Activated CD8-positive, alpha-beta memory T cell treated with anti-CD3 and anti-CD28 coated beads for 24 hours (primary cell): Measurements from ENCODE around the gene ZNF891.
A peak's percentile ranks its signal among the peaks of the same experiment; 100 is the strongest.

Experiments
- DNase-seq: peaks from one replicate; pipeline ENCODE4 v3.0.0-alpha.2; 2020

The ZNF891 gene

DNA sequence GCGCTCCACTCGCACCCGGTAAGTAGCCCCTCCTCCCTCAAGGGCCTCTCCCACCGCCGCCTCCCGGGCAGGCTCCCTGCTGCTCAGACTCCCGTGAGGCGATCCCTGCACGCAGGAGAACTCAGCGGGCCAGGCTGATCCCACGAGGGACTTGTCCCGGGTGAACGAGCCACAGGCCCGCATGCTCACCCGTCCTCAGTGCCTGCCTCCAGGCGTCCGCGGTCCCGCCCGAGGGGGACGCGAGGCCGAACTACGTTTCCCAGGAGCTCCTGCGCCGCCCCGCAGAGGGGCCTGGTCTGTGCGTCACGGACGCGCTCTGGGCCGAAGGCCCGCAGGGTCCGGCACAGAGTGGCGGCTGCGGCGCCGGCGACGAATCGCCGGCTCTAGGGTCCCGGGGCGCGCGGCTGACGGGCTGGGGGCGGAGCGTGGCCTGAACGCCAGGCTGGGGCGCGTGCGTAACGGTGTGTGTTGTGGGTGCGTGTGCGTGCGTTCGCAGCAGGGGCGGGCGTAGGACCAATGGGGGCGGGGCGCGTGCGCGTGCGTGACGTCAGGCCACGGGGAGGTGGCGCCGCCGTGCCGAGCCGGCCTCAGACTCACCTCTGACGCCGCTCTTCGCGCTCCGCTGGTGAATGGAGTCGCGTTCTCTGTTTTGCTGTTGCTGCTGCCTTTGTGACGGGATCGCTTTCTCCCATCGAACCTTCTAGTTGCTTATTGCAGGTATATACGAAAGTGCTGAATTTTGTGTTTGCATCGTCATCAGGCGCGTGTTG lies at the start of gene ZNF891, which contains the start of gene ZNF10:
Gene ZNF891, minus strand, starts transcription at position 237 of the 770 bp plus-strand sequence. CDS start 8,356 bp downstream, outside the sequence.
Gene ZNF10, plus strand, starts transcription at position 590 of the 770 bp plus-strand sequence. CDS start 13,866 bp downstream, outside the sequence.
- peak; percentile 99 for DNase-seq

DNA sequence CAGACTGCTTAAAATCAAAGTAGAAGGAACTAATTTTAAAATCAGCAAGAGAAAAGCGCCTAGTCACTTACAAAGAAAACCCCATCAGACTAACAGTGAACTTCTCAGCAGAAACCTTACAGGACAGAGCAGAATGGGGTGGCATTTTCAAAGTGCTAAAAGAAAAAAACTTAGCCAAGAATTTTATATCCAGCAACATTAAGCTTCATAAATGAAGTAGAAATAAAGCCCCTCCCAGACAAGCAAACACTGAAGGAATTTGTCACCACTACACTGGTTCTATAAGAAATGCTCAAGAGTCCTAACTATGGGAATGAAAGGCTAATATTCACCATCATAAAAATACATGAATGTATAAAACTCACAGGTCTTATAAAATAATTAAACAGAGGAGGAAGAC lies 44.8 kb upstream of the ZNF891 start:
- no peak for DNase-seq

DNA sequence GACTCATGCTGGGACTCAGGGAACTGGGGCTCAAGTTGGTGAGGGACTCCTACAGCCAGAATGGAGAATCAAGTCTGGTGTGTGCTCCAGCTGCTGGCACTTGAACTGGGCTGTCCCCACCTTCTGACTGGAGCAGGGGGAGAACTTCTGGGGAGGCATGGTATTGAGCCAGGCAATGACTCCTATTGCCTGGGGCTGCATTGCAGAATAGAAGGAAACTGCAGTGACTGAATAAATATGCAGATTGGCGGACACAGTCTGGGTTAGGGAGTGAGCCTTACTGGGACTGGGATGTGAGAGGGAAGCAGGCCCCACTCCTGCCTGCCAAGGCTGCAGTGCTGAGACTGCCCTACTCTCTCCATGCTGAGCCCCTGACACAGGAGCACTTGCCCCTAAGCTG lies 42.4 kb upstream of the ZNF891 start:
- DNase-seq, result no peak

DNA sequence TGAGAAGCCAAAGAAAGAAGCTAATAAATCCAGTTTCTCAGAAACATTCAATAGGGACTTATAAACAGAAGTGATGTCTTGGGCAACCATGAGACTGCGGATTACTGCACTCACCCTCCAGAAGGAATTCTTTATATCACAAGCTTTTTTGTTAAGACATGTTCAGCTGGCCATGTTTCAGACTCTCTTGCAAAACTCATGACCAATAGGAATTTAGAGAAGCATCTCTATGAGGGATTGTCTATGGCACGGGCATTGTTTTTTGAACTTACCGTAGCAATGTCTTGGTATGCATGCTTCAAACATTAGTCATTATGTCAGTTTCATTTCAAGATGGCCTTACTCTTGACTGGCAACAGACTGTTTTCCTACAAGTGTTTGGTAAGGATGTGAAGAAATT lies 35.7 kb upstream of the ZNF891 start:
- DNase-seq, result no peak

DNA sequence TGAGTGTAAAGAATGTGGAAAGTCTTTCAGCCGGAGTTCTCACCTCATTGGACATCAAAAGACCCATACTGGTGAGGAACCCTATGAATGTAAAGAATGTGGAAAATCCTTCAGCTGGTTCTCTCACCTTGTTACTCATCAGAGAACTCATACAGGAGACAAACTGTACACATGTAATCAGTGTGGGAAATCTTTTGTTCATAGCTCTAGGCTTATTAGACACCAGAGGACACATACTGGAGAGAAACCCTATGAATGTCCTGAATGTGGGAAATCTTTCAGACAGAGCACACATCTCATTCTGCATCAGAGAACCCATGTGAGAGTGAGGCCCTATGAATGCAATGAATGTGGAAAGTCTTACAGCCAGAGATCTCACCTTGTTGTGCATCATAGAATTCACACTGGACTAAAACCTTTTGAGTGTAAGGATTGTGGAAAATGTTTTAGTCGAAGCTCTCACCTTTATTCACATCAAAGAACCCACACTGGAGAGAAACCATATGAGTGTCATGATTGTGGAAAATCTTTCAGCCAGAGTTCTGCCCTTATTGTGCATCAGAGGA lies 26.1 kb upstream of the ZNF891 start:
- no peak for DNase-seq

DNA sequence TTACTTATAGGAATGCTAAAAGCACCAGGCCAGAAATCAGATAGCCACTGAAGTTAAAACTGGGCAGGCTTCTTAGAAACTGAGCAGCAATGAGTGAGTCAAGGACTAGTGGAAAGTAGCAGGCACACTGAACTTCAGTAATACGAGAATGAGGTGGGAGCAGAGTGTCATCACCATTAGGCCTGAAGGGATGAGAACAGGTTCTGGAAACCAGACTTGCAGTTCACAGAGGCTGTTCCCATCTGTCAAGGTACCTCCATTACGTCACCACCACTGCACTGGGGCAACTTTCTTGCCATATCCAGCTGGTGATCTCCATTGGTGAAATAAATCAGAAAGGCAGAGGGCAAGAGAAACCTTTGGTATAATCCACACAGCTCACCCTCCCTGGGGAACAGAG lies 15.9 kb upstream of the ZNF891 start:
- no peak for DNase-seq

DNA sequence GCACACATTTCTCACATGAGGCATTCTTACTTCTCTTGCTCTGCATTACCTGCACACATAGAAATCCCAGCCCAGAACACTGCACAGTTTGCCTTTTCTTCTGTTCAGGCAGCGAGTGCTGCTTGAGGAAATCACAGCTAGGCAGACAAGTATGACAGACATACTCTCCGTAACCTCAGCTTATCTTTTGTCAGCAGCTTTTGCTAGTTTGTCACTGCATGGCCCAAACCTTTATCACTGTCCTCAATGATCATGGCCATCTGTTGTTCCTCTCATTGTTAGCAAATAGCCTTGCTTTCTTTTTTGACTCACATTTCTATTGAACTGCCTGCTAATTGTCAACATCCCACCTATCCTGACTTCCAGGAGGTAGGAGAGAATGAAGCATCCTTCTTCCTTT lies 5.7 kb upstream of the ZNF891 start:
- DNase-seq, result no peak

DNA sequence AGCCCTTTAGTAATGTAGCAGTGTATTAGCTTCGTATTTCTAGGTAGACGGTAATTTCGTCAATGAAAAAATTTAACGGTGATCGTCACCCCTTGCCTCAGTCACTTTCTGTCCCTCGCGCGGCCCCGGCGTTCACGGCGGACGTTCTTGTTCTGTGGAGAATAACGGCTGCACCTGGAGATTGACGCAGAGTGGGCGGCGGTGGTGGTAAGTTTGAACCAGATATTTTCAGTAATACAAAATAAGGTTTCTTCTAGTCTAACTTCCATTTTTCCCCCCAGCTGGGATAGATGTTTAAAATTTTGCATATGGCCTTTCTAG lies 694 bp upstream of the ZNF891 start:
- DNase-seq, result no peak

DNA sequence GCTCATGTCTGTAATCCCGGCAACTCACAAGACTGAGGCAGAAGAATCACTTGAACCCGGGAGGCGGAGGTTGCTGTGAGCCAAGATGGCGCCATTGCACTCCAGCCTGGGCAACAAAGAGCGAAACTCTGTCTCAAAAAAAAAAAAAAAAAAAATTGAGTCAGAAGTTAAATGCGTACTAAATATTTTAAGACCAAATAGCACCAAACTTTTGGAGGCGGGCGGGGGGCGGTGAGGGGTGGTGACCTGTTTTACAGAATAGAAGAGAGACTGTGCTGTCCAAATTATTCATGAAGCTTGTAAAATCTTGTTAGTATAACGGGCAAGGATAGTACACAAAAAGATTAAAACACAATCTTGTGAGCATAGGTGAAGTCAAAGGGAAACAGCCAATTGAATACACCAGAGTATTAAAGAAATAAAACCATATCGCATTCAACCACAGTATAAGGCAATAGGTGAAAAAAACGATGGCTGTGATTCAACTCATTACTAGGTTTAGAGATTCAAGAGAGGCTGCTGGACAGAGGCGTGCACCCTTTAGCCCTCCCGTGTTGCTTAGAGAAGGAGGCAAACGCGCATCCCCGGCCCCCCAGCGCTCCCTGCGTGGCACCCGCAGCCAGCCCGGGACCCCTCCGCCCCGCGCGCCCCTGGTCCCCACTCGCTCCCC lies 571 bp downstream of the ZNF891 start:
- DNase-seq, result no peak

DNA sequence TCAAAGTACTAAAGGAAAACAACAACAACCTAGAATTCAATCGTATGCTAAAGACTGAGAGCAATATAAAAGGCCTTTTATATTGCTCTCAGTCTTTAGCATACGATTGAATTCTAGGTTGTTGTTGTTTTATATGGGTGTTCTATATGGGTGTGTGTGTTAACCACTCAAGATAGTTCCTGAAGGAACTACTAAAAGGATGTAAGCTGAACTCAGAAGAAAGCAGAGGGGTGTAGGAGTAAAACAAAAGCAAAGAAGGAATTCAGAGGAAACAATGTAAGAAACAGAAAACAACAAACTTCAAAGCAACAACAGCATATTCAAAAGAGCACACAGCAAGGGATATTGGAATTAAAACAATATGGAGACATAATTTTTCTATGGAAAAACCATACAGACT lies 5.4 kb downstream of the ZNF891 start:
- no peak for DNase-seq

DNA sequence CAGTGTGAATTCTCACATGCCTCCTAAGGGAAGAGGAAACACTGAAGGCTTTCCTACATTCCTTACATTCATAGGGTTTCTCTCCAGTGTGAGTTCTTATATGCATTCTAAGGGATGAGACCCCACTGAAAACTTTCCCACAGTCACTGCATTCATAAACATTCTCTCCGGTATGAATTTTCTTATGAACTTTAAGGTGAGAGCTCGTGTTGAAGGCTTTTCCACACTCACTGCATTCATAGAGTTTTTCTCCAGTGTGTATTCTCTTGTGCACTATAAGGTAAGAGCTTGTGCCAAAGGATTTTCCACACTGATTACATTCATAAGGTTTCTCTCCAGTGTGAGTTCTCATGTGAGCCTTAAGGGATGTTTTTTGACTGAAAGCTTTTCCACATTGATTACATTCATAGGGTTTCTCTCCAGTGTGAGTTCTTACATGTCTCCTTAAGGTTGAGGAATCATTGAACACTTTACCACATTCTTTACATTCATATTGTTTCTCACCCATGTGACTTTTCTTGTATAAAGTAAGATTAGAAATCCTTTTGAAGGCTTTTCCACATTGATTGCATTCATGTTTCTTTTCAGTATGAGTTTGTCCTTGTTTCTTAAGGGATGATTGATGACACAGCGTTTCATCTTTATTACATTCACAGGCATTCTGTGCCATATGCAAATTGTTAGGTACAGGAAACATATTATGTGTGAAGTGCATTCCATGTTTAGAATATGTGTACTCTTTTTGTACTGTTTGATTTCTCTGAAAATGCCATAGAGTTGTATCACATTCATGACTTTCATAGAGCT lies 9.5 kb downstream of the ZNF891 start:
- DNase-seq, result no peak

DNA sequence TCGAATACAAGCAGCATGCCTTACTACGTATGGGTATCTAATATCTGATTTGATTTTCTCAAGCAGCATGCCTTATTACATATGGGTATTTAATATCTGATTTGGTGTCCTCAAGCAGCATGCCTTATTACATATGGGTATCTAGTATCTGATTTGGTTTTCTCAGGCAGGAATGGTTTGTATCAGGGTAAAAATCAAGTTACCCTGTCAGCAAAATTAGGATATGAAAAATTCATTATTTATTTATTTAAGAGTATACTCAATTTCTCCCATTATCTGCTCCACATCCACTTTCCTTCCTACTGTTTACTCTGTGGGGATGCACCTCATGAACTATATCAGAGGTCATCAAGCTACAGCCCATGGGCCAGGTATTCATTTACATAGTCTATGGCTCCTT lies 21.9 kb downstream of the ZNF891 start:
- no peak for DNase-seq

DNA sequence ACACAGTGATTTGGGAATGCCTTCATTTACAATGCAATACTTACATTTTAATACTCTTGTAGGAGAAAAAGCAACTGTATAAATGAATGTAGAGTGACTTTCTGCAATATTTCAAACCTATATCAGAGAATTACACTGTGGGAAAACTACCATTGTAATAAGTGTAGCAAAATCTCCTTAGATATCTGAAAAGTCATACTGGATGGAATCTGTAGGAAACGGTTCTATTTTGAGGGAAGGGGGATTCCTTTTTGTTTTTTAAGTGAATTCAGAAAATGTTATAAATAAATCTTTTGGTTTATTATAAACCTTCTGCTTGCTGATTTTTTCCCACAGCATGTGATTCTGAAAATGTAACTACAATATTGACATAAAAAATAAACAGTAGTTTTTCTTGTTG lies 23.0 kb downstream of the ZNF891 start:
- DNase-seq, result no peak

DNA sequence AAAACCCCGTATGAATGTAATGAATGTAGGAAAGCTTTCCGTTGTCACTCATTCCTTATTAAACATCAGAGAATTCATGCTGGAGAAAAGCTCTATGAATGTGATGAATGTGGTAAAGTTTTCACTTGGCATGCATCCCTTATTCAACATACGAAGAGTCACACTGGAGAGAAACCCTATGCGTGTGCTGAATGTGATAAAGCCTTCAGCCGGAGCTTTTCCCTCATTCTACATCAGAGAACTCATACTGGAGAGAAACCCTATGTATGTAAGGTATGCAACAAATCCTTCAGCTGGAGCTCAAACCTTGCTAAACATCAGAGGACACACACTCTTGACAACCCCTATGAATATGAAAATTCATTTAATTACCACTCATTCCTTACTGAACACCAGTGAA lies 23.8 kb downstream of the ZNF891 start:
- DNase-seq, result no peak

DNA sequence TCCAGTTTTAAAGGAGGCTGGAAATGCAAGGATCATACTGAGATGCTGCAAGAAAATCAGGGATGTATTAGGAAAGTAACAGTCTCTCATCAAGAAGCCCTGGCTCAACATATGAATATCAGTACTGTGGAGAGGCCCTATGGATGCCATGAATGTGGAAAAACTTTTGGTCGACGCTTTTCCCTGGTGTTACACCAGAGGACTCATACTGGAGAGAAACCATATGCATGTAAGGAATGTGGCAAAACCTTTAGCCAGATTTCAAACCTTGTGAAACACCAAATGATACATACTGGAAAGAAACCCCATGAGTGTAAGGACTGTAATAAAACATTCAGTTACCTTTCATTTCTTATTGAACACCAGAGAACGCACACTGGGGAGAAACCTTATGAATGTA lies 24.5 kb downstream of the ZNF891 start:
- no peak for DNase-seq

DNA sequence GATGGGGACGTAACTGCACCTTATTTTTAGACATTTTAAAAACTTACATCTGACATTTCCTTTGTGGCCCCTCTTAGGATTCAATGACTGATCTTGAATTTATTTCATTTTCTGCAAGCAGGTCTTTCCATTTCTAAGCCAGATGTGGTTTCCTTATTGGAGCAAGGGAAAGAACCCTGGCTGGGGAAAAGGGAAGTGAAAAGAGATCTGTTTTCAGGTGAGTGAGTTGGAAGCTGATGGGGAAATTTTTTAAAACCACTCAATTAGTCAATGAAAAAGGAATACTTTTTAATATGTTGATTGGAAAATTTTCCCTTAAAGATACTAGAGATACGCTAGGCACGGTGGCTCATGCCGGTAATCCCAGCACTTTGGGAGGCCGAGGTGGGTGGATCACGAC lies 46.7 kb downstream of the ZNF891 start:
- no peak for DNase-seq

DNA sequence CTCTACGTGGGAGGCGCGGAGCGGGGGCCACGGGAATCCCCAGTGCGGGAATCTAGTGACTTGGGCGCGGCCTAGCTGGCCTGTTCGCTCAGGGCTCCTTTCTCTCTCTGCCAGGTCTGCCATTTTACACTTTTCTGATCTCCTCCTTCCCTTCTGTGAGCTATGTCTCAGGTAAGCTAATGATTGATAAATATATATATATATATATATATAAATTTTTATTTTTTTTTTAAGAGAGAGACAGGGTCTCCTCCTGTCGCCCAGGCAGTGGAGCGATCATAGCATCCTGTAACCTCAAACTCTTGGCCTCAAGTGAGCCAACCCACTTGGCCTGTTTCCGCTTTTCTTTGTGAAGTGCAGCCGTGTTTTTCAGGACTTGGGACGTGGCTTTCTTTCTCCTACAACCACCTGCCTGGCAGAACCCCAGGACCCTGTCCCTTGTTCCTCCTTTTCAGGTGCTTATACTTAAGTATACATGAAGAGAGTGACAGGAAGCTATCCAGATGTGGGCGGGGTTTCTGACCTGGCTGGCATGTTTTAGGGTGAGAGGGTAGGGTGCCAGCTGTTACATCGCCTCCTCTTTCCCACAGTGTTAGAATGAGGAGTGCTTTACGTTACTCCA lies 48.8 kb downstream of the ZNF891 start:
- no peak for DNase-seq

DNA sequence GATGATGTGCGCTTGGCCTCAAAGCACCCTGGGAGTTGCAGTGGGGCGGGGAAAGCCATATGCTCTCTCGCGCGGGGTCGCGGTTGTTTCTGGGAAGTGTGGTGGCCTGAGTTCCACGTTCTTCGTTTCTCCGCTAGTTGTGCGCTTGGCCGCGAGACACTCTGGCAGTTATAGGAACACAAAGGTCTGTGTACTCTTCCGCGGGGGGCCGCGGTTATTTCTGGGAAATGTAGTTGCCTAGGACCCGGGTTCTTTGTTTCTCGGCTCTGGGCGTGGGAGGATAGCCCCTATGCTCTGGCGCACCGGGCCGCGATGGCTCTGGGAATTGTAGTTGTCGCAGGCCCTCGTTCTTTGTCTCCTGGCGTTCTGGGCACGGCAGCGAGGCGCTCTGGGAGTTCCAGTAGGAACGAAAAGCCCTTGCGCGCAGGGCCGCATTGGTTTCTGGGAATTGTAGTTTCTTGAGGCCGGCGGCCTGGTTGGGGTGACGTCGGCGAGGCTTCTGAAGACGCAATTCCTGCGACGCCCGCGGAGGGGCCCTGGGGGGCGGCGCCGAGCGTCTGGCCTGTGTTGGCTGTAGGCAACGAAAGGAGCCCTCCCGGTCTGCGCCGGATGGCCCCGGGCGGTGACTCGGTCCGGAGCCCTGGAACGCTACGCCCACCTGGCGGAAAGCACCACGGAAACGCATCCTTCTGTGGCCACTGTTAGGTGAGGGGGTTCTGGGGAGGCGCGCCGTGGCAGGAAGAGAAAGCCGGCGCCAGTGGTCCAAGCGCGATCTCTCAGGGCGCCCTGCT lies 49.5 kb downstream of the ZNF891 start, which contains the start of gene ZNF140:
Gene ZNF140, plus strand, starts transcription at position 556 of the 791 bp plus-strand sequence. CDS start 398 bp downstream, outside the sequence.
- peak; percentile 96 for DNase-seq

DNA sequence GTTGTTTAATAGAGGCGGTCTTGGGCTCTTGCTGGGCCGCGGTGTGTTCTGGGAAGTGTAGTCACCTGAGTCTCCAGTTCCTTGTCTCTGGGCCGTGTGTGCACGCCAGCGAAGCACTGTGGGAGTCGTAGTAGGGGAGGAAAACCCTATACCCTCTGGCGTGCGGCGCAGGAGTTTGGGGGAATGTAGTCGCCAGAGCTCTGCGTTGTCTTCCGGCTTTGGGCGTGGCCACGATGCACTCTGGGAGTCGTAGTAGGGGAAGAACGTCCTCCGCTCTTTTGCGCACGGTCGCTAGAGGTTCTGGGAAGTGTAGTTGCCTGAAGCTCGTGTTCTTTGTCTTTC lies 50.1 kb downstream of the ZNF891 start:
- no peak for DNase-seq

DNA sequence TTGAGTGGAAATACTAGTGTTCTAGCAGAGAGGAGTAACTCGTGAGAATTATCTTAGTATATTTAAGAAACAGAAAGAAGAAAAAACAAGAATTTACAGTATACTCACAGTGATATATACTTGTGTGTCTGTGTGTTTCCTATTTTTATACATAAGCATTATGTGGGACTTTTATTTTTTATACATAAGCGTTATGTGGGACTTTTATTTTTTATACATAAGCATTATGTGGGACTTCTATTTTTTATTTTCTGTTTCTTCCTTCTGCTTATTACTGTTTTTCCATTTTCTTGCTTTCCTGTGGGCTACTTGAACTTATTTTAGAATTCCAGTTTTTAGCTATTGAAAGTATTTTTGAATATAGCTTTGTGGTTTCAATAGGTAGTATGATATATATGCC lies 56.2 kb downstream of the ZNF891 start:
- DNase-seq, result no peak

DNA sequence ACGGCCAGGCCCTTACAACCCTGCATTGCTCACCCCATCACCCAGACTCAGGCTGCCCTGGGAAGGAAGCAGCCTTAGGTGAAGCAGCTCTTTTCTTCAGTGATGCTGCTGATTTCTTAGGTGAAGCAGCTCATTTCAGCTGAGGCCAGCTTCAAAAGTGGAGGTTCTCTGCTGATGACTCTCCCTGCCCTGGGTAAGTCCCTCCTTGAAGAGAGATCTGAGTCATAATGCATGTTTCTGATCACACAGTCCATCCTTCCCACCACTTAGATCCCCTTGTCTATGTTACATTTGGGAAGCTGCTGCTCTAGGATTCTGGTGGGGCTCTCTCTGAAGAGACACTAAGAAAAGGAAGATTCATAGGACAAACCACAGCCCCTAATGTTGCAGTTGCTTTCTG lies 66.5 kb downstream of the ZNF891 start:
- DNase-seq, result no peak

DNA sequence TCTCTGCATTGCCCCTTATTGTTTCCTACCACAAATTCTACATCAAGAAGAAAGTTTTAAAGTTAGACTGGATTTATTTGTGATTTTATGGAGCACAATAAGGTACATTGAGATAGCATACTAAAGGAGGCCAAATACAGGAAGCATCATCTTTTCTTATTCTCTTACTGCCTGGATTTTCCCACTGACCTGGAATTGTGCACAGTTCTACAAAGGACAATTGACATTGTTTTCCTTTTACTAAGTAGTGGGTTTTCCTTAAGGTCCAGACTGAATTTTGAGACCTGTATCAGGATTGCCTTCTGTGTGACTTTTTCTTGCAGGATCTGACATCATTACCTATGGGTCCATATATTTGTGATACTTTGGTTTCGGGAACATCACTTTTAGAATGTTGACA lies 68.1 kb downstream of the ZNF891 start:
- DNase-seq, result no peak
